Activated T-cell treated with anti-CD3 and anti-CD28 coated beads, Interleukin-2, amount 50 U/mL, for 1 hour (primary cell): ENCODE results near the gene UBE2G1.
"Not testable (repeated sequence)": the region's sequence is repeated elsewhere in the genome, so short reads cannot be mapped to it uniquely, and the experiment has no call there.

Experiments used
- DNase-seq: peaks from one replicate; pipeline ENCODE4 v3.0.0-alpha.2; 2020

UBE2G1 gene

GRCh38 chr17:4295686-4296085, 70.8 kb downstream of the UBE2G1 start:
- DNase-seq: no peak

DNA sequence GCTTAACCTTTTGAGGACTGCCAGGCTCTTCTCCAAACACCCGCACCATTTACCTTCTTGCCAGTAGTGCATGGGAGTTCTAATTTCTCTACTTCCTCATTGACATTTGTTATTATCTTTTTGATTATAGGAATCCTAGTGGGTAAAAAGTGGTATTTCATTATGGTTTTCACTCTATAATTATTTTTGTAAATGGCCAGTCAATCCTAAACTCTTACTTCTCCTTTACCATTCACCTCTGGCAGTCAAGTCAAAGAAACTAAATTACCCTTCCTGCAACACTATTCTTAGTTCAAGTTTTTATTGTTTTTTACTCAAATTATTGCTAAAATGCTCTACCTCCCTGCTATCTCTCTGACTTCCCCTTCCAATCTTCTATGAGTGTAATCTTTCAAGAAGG, 72.9 kb downstream of the UBE2G1 start:
- DNase-seq: no peak

GRCh38 chr17:4287710-4288109, 78.8 kb downstream of the UBE2G1 start:
- no peak for DNase-seq

DNA sequence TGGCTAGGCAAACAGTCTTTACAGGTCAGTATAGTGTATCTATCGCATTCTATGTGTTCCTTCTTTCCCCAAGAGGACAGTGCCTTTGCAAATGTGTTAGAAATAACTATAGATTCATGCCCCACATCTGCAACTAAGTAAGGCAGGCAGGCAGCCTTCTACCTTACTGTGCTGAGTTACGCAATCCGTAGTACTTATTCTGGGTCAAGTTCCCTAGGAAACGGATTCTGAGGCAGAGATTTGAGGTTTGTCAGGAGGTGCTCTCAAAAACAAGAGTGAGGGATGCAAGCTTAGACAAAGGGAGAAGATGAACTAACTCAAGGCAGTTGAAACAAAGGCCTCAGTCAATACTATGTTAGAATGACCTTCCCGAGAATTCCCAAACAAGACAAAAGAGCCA, 90.0 kb downstream of the UBE2G1 start:
- no peak for DNase-seq

- DNase-seq: no peak
Observed at GRCh38 chr17:4272972-4273368, 93.5 kb downstream of the UBE2G1 start.

GRCh38 chr17:4272213-4272971, 94.1 kb downstream of the UBE2G1 start:
- DNase-seq: no peak

DNA sequence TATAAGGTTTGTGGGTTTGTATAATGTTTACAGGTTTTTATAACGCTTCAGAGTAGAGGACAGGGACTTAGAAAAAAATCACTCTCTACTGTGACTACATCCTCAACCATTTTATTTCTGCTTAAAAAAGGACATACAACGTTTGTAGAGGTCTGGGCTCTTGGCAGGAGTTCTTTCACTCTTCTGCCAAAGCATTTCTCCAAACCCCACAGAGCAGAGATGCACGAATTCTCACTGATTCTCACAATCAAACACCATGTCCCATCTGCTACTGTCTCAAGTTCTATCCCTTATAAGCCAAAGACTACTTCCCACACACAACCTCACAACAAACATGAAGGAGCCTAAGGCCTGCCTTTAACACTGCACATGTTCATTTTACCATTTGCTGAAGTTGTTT, 95.7 kb downstream of the UBE2G1 start:
- DNase-seq: no peak

DNA sequence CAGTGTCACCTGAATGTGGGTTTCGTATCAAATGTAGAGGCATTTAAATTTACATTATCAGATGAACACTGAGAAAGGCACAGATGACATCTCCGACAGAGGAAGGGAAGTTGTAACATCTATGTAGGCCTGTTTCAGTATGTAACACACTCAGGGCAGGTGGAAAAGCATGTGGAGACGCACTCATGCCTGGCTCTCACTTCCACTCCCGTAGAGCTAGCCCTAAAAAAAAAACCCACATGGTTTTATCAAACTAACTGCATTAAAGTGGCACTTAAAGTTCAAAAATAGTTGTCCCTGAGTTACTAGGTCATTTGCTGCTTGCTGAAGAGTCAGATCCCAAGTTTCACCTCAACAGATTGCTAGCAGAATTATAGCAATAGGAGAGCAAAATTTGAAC, 96.6 kb downstream of the UBE2G1 start:
- no peak for DNase-seq

DNA sequence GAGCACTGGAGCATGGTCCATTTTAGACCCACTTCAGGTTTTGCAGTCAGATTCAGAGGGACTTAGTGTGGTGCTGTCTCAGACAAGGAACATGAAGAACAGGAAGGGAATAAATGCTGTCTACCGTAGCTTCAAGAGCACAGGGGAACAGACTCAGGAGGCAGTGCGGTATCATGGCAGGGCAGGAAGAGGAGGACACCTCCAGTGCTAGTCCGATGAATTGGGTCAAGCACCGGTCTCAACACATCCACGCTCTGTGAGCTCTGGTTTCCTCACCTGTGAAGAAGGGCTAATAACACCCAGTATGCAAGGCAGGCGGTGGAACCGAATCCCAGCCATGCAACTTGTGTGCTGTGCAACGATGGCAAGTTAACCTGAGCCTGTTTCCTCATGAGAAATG, 99.1 kb downstream of the UBE2G1 start:
- DNase-seq: no peak

GRCh38 chr17:4266550-4266949, 99.9 kb downstream of the UBE2G1 start:
- no peak for DNase-seq

GRCh38 chr17:4263282-4264215, 102.9 kb downstream of the UBE2G1 start, which contains the start of gene ANKFY1:
Gene ANKFY1 (minus strand): TSS chr17:4263979. CDS start chr17:4263941, 38 bp downstream.
- DNase-seq: peak; percentile 99

GRCh38 chr17:4262703-4263102, 103.8 kb downstream of the UBE2G1 start:
- DNase-seq: no peak

GRCh38 chr17:4261452-4261851, 105.0 kb downstream of the UBE2G1 start:
- DNase-seq: no peak

GRCh38 chr17:4258867-4259266, 107.6 kb downstream of the UBE2G1 start:
- DNase-seq: no peak

- no peak for DNase-seq
Observed at GRCh38 chr17:4256952-4257351, 109.5 kb downstream of the UBE2G1 start.

DNA sequence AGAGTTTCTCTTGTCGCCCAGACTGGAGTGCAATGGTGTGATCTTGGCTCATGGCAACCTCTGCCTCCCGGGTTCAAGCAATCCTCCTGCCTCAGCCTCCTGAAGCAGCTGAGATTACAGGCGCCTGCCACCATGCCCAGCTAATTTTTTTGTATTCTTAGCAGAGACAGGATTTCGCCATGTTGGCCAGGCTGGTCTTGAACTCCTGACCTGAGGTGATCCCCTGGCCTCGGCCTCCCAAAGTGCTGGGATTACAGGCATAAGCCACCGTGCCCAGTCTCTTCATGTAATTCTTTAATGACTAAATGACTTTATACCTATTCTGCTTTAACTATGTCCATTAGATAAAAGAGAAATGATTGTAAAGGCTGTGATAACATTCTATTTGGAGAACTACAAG, 111.2 kb downstream of the UBE2G1 start:
- DNase-seq: not testable (repeated sequence)

DNA sequence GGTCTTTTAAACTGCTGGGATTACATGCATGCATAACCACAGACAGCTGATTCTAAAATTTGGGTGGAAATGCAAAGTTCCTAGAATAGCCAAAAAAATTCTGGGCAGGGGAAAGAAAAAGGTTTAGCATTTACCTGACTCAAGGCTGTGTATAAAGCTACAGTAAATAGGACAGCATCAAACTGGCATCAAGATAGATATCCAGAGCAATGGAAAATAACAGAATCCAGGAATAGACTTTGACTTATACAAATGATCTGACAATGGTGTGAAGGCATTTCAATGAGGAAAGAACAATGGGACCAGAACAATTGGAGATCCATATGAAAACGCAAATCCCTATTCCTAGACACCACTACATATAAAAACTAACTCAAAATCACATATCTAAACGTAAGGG, 115.6 kb downstream of the UBE2G1 start:
- DNase-seq: no peak

GRCh38 chr17:4249452-4250029, 116.9 kb downstream of the UBE2G1 start:
- no peak for DNase-seq

DNA sequence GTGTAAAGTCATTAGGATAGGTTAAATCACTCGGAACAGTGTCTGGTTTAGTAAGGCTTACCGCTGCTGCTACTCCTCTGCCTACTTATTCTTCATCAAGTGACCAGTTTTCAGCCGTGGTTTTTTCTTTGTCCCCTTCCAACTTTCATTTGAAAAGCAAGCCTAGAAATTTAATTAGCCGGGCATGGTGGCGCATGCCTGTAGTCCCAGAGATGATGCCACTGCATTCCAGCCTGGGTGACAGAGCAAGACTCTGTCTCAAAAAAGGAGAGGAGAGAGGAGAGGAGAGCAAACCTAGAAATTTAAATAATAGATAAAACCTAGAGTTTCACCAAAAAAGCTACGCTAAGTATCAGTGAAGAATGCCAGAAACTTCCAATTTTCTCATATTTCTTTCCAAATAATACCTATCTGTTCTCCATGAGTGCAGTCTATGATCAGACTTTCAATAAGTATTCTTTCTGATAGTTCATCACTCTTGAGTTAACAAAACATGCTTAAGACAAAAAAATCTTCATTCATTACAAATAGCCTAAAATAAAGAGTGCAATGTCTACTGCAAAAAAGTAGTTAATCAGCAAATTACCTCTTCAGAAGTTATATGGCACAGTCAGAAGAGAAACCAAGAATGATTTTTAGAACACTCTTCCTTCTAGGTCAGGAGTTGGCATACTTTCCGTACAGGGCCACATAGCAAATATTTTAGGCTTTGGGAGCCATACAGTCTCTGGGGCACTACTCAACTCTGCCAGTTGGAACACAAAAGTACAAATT, 117.8 kb downstream of the UBE2G1 start:
- no peak for DNase-seq

DNA sequence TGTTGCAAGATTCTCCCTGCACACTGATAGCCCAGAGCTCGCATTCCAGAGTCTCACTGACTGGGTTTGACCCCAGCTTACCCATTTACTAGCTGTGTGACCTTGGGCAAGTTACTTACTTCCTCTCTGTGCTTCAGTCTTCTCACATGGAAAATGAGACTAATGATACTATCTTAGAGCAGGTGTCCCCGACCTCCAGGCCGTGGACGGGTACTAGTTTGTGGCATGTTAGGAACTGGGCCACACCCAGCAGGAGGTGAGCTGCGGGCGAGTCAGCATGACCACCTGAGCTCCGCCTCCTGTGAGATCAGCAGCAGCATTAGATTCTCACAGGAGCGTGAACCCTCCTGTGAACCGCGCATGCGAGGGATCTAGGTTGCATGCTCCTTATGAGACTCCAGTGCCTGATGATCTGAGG, 118.5 kb downstream of the UBE2G1 start:
- no peak for DNase-seq

DNA sequence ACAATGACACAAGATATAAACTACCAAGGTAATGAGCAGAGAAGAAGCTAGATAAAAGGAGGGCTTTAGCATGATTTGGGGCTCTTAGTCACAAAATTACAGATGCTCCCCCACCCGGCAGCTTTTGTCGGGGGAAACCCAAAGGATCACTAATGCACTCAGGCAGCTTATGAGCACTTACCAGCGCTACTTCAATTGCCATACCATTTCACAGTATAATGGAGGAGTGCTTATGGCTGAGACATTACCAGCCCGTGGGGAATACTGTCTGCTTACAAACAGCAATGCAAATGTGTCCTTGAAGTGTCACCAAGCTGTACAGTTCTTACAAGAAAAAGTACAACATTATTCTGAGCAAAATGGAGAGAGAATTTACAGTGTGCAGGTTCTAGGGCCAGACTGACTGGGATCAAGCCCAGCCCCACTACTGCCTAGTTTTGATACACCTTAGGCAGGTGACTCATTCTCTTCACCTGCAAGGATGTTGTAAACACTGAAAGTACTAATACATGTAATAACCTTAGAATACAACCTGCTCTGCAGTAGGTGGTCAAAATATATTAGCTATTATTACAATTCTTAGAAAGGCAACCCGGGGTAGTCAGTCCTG, 119.0 kb downstream of the UBE2G1 start:
- no peak for DNase-seq

- no peak for DNase-seq
Observed at GRCh38 chr17:4246674-4247073, 119.8 kb downstream of the UBE2G1 start.
